ENCODE measurements around the gene TBC1D5.
"Not testable (repeated sequence)": the region's sequence is repeated elsewhere in the genome, so short reads cannot be mapped to it uniquely, and the experiment has no call there.

Gene TBC1D5

GRCh38 chr3:17742102-17742879 lies at the start of gene TBC1D5:
Gene TBC1D5, minus strand, starts transcription at chr3:17742631. Its CDS starts 234,061 bp downstream, at chr3:17508570.
- DNase-seq (ENCODE audit: low read depth in 1 of 2, low spot score in 1 of 2) = peak; percentile 76 to 84

GRCh38 chr3:17783426-17783825 lies 41.0 kb upstream of the TBC1D5 start:
- DNase-seq (ENCODE audit: low read depth in 1 of 2, low spot score in 1 of 2) = no peak

GRCh38 chr3:17782751-17783150 lies 40.3 kb upstream of the TBC1D5 start:
- DNase-seq (ENCODE audit: low read depth in 1 of 2, low spot score in 1 of 2) = no peak

GRCh38 chr3:17780369-17780768 lies 37.9 kb upstream of the TBC1D5 start:
- DNase-seq (ENCODE audit: low read depth in 1 of 2, low spot score in 1 of 2) = not testable (repeated sequence)

GRCh38 chr3:17779304-17780250 lies 37.1 kb upstream of the TBC1D5 start:
- not testable (repeated sequence) for DNase-seq (ENCODE audit: low read depth in 1 of 2, low spot score in 1 of 2)

- not testable (repeated sequence) for DNase-seq (ENCODE audit: low read depth in 1 of 2, low spot score in 1 of 2)
Observed at GRCh38 chr3:17777326-17777725, 34.9 kb upstream of the TBC1D5 start.

GRCh38 chr3:17775073-17775472 lies 32.6 kb upstream of the TBC1D5 start:
- no peak for DNase-seq (ENCODE audit: low read depth in 1 of 2, low spot score in 1 of 2)

- not testable (repeated sequence) for DNase-seq (ENCODE audit: low read depth in 1 of 2, low spot score in 1 of 2)
Observed at GRCh38 chr3:17774180-17774910, 31.9 kb upstream of the TBC1D5 start.

GRCh38 chr3:17772556-17772955 lies 30.1 kb upstream of the TBC1D5 start:
- DNase-seq (ENCODE audit: low read depth in 1 of 2, low spot score in 1 of 2) = no peak

- no peak for DNase-seq (ENCODE audit: low read depth in 1 of 2, low spot score in 1 of 2)
Observed at GRCh38 chr3:17771177-17772017, 29.0 kb upstream of the TBC1D5 start.

- DNase-seq (ENCODE audit: low read depth in 1 of 2, low spot score in 1 of 2) = no peak
Observed at GRCh38 chr3:17770682-17771081, 28.3 kb upstream of the TBC1D5 start.

GRCh38 chr3:17765819-17766472 lies 23.5 kb upstream of the TBC1D5 start:
- no peak for DNase-seq (ENCODE audit: low read depth in 1 of 2, low spot score in 1 of 2)

- DNase-seq (ENCODE audit: low read depth in 1 of 2, low spot score in 1 of 2) = no peak
Observed at GRCh38 chr3:17761563-17761962, 19.1 kb upstream of the TBC1D5 start.

GRCh38 chr3:17759901-17760300 lies 17.5 kb upstream of the TBC1D5 start:
- no peak for DNase-seq (ENCODE audit: low read depth in 1 of 2, low spot score in 1 of 2)

GRCh38 chr3:17755836-17756235 lies 13.4 kb upstream of the TBC1D5 start:
- no peak for DNase-seq (ENCODE audit: low read depth in 1 of 2, low spot score in 1 of 2)

- DNase-seq (ENCODE audit: low read depth in 1 of 2, low spot score in 1 of 2) = no peak
Observed at GRCh38 chr3:17753632-17753992, 11.2 kb upstream of the TBC1D5 start.

- no peak for DNase-seq (ENCODE audit: low read depth in 1 of 2, low spot score in 1 of 2)
Observed at GRCh38 chr3:17752876-17753631, 10.6 kb upstream of the TBC1D5 start.

GRCh38 chr3:17752436-17752835 lies 10.0 kb upstream of the TBC1D5 start:
- DNase-seq (ENCODE audit: low read depth in 1 of 2, low spot score in 1 of 2) = no peak

- no peak for DNase-seq (ENCODE audit: low read depth in 1 of 2, low spot score in 1 of 2)
Observed at GRCh38 chr3:17749705-17750293, 7.4 kb upstream of the TBC1D5 start.

All from stimulated activated CD4-positive, alpha-beta T cell treated with anti-CD3 and anti-CD28 coated beads, Interleukin-15, amount 100 ng/mL, for 1 hour (primary cell).